Heart left ventricle (tissue), 16 donors: ENCODE results near the gene GGT5. TPM values are rescaled to one million over a fixed set of nuclear protein-coding genes. Genes with fewer than 3 reads are reported as not detected.
A peak's percentile ranks its signal among the peaks of the same experiment; 100 is the strongest.

Experiments used
- ATAC-seq, 4 donors: fragments of 200-7000 bp; cut with Tn5 transposase; one replicate each; pipeline ENCODE4 v1.9.1; 2020 to 2022; ENCODE audit warnings: moderate library complexity in 4 of 4, mild to moderate bottlenecking in 3 of 4, moderate number of reproducible peaks in 1 of 4
- DNase-seq, 5 donors: peaks; one replicate each; pipeline ENCODE4 v3.0.0-alpha.2; 2020
- H3K27ac ChIP-seq, 12 donors: fragments of 200-600 bp; sonication (generic) in 4 of 12; one replicate each; pipeline versions ENCODE4 v1.5.0 to v1.8.0; 2016 to 2022; ENCODE audit warnings: mild to moderate bottlenecking in 2 of 12
- H3K27me3 ChIP-seq, 9 donors: fragments of 200-600 bp; sonication (generic) in 2 of 9; one replicate each; pipeline versions ENCODE4 v1.5.1 to v1.8.0; 2016 to 2022; ENCODE audit warnings: mild to moderate bottlenecking in 3 of 9
- H3K36me3 ChIP-seq, 9 donors: fragments of 200-600 bp; sonication (generic) in 2 of 9; one replicate each; pipeline versions ENCODE4 v1.5.0 to v1.8.0; 2018 to 2022; ENCODE audit warnings: mild to moderate bottlenecking in 2 of 9
- H3K4me1 ChIP-seq, 12 donors: fragments of 200-600 bp; sonication (generic) in 4 of 12; one replicate each; pipeline versions ENCODE4 v1.5.0 to v1.8.0; 2016 to 2022; ENCODE audit warnings: mild to moderate bottlenecking in 3 of 12
- H3K4me3 ChIP-seq, 12 donors: fragments of 200-600 bp; sonication (generic) in 4 of 12; one replicate each; pipeline versions ENCODE4 v1.5.0 to v1.8.0; 2017 to 2022; ENCODE audit warnings: mild to moderate bottlenecking in 9 of 12, moderate library complexity in 4 of 12
- H3K9me3 ChIP-seq, 12 donors: fragments of 200-600 bp; sonication (generic) in 4 of 12; one replicate each; pipeline versions ENCODE4 v1.5.0 to v1.8.0; 2016 to 2022; ENCODE audit warnings: mild to moderate bottlenecking in 1 of 12
- CTCF ChIP-seq, 12 donors: fragments of 200-600 bp; sonication (generic) in 4 of 12; IDR thresholded peaks; one replicate each; pipeline versions ENCODE4 v1.5.0 to v1.8.0; 2018 to 2022; ENCODE audit warnings: antibody characterized with exemption in 12 of 12, mild to moderate bottlenecking in 5 of 12
- POLR2A ChIP-seq, 2 donors: fragments of 450-650 bp; IDR thresholded peaks; one replicate each; pipeline ENCODE4 v1.6.1; 2017; ENCODE audit warnings: antibody characterized with exemption in 2 of 2, mild to moderate bottlenecking in 2 of 2, moderate library complexity in 2 of 2
- WGBS, 4 donors: extraction: QIAGEN DNeasy Blood & Tissue Kit in 2 of 4; methylation state at CpG; one replicate each; pipeline versions ENCODE4 v1.1.5 to v1.1.7; 2013 to 2018; 5-methylcytosine and 5-hydroxymethylcytosine counted together
- intact Hi-C, 10 donors: fragments of 100-400 bp; cut with DNase I; formaldehyde crosslinking; loops; one replicate each; pipeline versions ENCODE4 v1.11.1 to v1.14.2; 2022
- polyA plus RNA-seq, 2 donors: library from polyadenylated mRNA; stranded (reverse); fragments of 200-250 nt; gene quantifications; one replicate each; pipeline ENCODE4 v1.2.3, GENCODE V29; 2013
- total RNA-seq, 9 donors: library from RNA; depleted of rRNA in 2 of 9; stranded (reverse); fragments of >200 nt in 2 of 9; fragmentation: NEBNext Ultra II Directional in 3 of 9; extraction: Animal tissue kit (Norgen Biotek cat#: 25700) in 3 of 9; gene quantifications; one replicate each; pipeline versions ENCODE4 v1.1.0 to v1.2.4, GENCODE V29; 2016 to 2023
- donor health status: ischemic (EF 13 %, LVEDD 7.1; RV severe dilation, severe dysfunction).
- donor health status: healthy with polysubstance abuse.
- donor health status: DM: no; HTN: yes; CAD: no.
- donor health status: DM: no; HTN: no; CAD: no.
- donor health status: ischemic (EF 25% LVEDD 6.9; RV normal size, moderate dysfunction).
- donor health status: ischemic (EF 25% LVEDD 5.7; RV mildly dilated, moderate dysfunction).
- donor health status: healthy.
- donor health status: DM: yes; HTN: yes; CAD: no.
- donor health status: ischemic (EF 35%, LVEDD 5.7; RV mildly dilated, moderate dysfunction).
- donor health status: nonischemic (EF 11% LVEDD 7.7; RV severe dilation, severe dysfunction).
- donor health status: DM: yes; HTN: yes; CAD: no.
- donor health status: PGD.
- donor health status: ischemic (EF 29% LVEDD 5.4; RV normal size, mild dysfunction).
- donor health status: nonischemic (EF 23%, LVEDD 6.1; RV moderate dilation, normal function).

Gene GGT5
- total and polyA plus RNA-seq, 11 donors = 6.1 to 71.5 (median 19.6) TPM

GRCh38 chr22:24224468-24224867 lies 20.4 kb downstream of the GGT5 start:
- DNase-seq (no peak), ATAC-seq (no peak)
- Histone ChIP-seq H3K36me3 (peaks cover 0 to 51% (median 9%) of the 10 kb centered on the region in 9 donors), H3K27ac (no peak overlapping the region), H3K4me1 (no peaks in the 10 kb centered on the region), H3K4me3 (no peak overlapping the region), H3K9me3 (peaks cover 0 to 15% (median 9%) of the 10 kb centered on the region in 12 donors), H3K27me3 (no peaks in the 10 kb centered on the region)
- WGBS, 4 donors = 94 to 100% (median 99%) methylated on average over 1 of the region's 1 CpG
- intact Hi-C loops = no loop called here
- no peak for TF ChIP-seq CTCF (IDR thresholded peaks at IDR 0.05)

- H3K4me3 ChIP-seq = no peak overlapping the region
- no peak for ATAC-seq
- intact Hi-C loops = loop anchor here in 1 of 10 donors (1.0 kb wide), 1 partner anchor 9 kb away; no protein-coding TSS in a partner anchor
- TF ChIP-seq CTCF (IDR thresholded peaks at IDR 0.05) (no peak), POLR2A (IDR thresholded peaks at IDR 0.05) (no peak)
- no peaks in the 10 kb centered on the region for H3K27me3 ChIP-seq
- DNase-seq = no peak
- WGBS, 4 donors = 82 to 98% (median 91%) methylated on average over 7 to 9 of the region's 9 CpGs
- peaks cover 0 to 29% (median 8%) of the 10 kb centered on the region in 9 donors for H3K36me3 ChIP-seq
- H3K9me3 ChIP-seq = peaks cover 0 to 11% (median 3%) of the 10 kb centered on the region in 12 donors
- no peaks in the 10 kb centered on the region for H3K4me1 ChIP-seq
- H3K27ac ChIP-seq = peak overlapping the region in 2 of 12 donors; percentile 26 to 42
These were observed 25.1 kb downstream of the GGT5 start for GRCh38 chr22:24219750-24220149.

GRCh38 chr22:24217384-24217783 lies 27.5 kb downstream of the GGT5 start:
- H3K36me3 ChIP-seq = peaks cover 0 to 26% (median 4%) of the 10 kb centered on the region in 9 donors
- no peaks in the 10 kb centered on the region for H3K9me3 ChIP-seq
- WGBS, 4 donors = 69 to 77% (median 77%) methylated on average over 3 of the region's 3 CpGs
- intact Hi-C loops = no loop called here
- DNase-seq (no peak), ATAC-seq (no peak)
- no peak overlapping the region for H3K4me3 ChIP-seq
- H3K27me3 ChIP-seq = no peaks in the 10 kb centered on the region
- no peaks in the 10 kb centered on the region for H3K4me1 ChIP-seq
- H3K27ac ChIP-seq = no peak overlapping the region
- no peak for TF ChIP-seq CTCF (IDR thresholded peaks at IDR 0.05)
- no peak for TF ChIP-seq POLR2A (IDR thresholded peaks at IDR 0.05)

- ATAC-seq (no peak), DNase-seq (no peak)
- no peaks in the 10 kb centered on the region for H3K9me3 ChIP-seq
- 89 to 94% (median 92%) methylated on average over 12 of the region's 12 CpGs for WGBS, 4 donors
- no peak overlapping the region for H3K27ac ChIP-seq
- peaks cover 0 to 26% (median 4%) of the 10 kb centered on the region in 9 donors for H3K36me3 ChIP-seq
- intact Hi-C loops = no loop called here
- no peak overlapping the region for H3K4me3 ChIP-seq
- H3K27me3 ChIP-seq = no peaks in the 10 kb centered on the region
- no peaks in the 10 kb centered on the region for H3K4me1 ChIP-seq
- no peak for TF ChIP-seq POLR2A (IDR thresholded peaks at IDR 0.05)
- TF ChIP-seq CTCF (IDR thresholded peaks at IDR 0.05) = no peak
These were observed 28.2 kb downstream of the GGT5 start for GRCh38 chr22:24216541-24217209.
